Measurements from ENCODE around the gene PHACTR1.
"Not testable (repeated sequence)": the region's sequence is repeated elsewhere in the genome, so short reads cannot be mapped to it uniquely, and the experiment has no call there.

The PHACTR1 gene

GRCh38 chr6:13242590-13242989 lies 526.0 kb downstream of the PHACTR1 start:
- no peak for DNase-seq (ENCODE audit: extremely low read depth, low read depth)
- no peak for TF ChIP-seq CTCF (IDR thresholded peaks at IDR 0.05; ENCODE audit: low read depth, low read length)

GRCh38 chr6:13243033-13243432 lies 526.5 kb downstream of the PHACTR1 start:
- TF ChIP-seq CTCF (IDR thresholded peaks at IDR 0.05; ENCODE audit: low read depth, low read length), result no peak
- DNase-seq (ENCODE audit: extremely low read depth, low read depth), result no peak

GRCh38 chr6:13243745-13244144 lies 527.2 kb downstream of the PHACTR1 start:
- DNase-seq (ENCODE audit: extremely low read depth, low read depth), result not testable (repeated sequence)

- no peak for TF ChIP-seq CTCF (IDR thresholded peaks at IDR 0.05; ENCODE audit: low read depth, low read length)
- DNase-seq (ENCODE audit: extremely low read depth, low read depth), result no peak
Measured at GRCh38 chr6:13247627-13248026, 531.1 kb downstream of the PHACTR1 start.

GRCh38 chr6:13248053-13248452 lies 531.5 kb downstream of the PHACTR1 start:
- no peak for DNase-seq (ENCODE audit: extremely low read depth, low read depth)
- TF ChIP-seq CTCF (IDR thresholded peaks at IDR 0.05; ENCODE audit: low read depth, low read length), result no peak

GRCh38 chr6:13248584-13248985 lies 532.0 kb downstream of the PHACTR1 start:
- TF ChIP-seq CTCF (IDR thresholded peaks at IDR 0.05; ENCODE audit: low read depth, low read length), result no peak
- no peak for DNase-seq (ENCODE audit: extremely low read depth, low read depth)

GRCh38 chr6:13248994-13249393 lies 532.4 kb downstream of the PHACTR1 start:
- no peak for DNase-seq (ENCODE audit: extremely low read depth, low read depth)
- TF ChIP-seq CTCF (IDR thresholded peaks at IDR 0.05; ENCODE audit: low read depth, low read length), result no peak

GRCh38 chr6:13249817-13250216 lies 533.2 kb downstream of the PHACTR1 start:
- DNase-seq (ENCODE audit: extremely low read depth, low read depth), result no peak
- no peak for TF ChIP-seq CTCF (IDR thresholded peaks at IDR 0.05; ENCODE audit: low read depth, low read length)
